ENCODE results near the gene SSTR3. TPM values are rescaled to one million over a fixed set of nuclear protein-coding genes. Genes with fewer than 3 reads are reported as not detected.
A peak's percentile ranks its signal among the peaks of the same experiment; 100 is the strongest.

Gene SSTR3
- total and polyA plus RNA-seq, 9 of the 15 experiments (the other 6 are each of a cell fraction or from before 2014, with no cell fraction given), result 0.03 TPM; not detected in 8

GRCh38 chr22:37244114-37244921 is 32.0 kb upstream of the SSTR3 start, which contains the start of gene RAC2 (continued):
- TF ChIP-seq ZNF24 (IDR thresholded peaks at IDR 0.05) (no peak), POLR2G (IDR thresholded peaks at IDR 0.05; ENCODE audit: low read depth, low read length) (peak; percentile 89), SAP30 (IDR thresholded peaks at IDR 0.05; ENCODE audit: borderline replicate concordance, insufficient read depth, low read depth, low read length, poor library complexity, severe bottlenecking) (no peak), NFE2 (IDR thresholded peaks at IDR 0.05; ENCODE audit: low read depth) (no peak), NELFE (IDR thresholded peaks at IDR 0.05; ENCODE audit: insufficient read depth, insufficient read length) (no peak), ZNF695 (CRISPR knock-in tag; IDR thresholded peaks at IDR 0.05) (no peak), GTF2B (IDR thresholded peaks at IDR 0.05; ENCODE audit: extremely low read depth, insufficient read length) (no peak), EP400 (IDR thresholded peaks at IDR 0.05) (peak; percentile 53; the same call in 1 of the 2 replicates), ZNF408 (CRISPR knock-in tag; IDR thresholded peaks at IDR 0.05; ENCODE audit: low read depth) (no peak), NRF1 (conservative IDR thresholded peaks at IDR 0.05 in 1 of 2, IDR thresholded peaks at IDR 0.05 in 1 of 2) (peak; percentile 75 to 78), PTRF (tag; IDR thresholded peaks at IDR 0.05) (no peak), ZEB2 (IDR thresholded peaks at IDR 0.05) (no peak), ZNF277 (CRISPR knock-in tag; IDR thresholded peaks at IDR 0.05; ENCODE audit: borderline replicate concordance) (no peak), ELF2 (CRISPR knock-in tag; IDR thresholded peaks at IDR 0.05) (no peak), TAL1 (IDR thresholded peaks at IDR 0.05) (no peak), MAFK (IDR thresholded peaks at IDR 0.05; ENCODE audit: low read length) (no peak), SRSF7 (optimal IDR thresholded peaks at IDR 0.05; ENCODE audit: low read depth, low read length) (no peak), CTBP1 (IDR thresholded peaks at IDR 0.05; ENCODE audit: borderline replicate concordance) (peak; percentile 61; the same call in 1 of the 2 replicates), FOXJ3 (CRISPR knock-in tag; IDR thresholded peaks at IDR 0.05) (no peak), ILK (tag; IDR thresholded peaks at IDR 0.05; ENCODE audit: borderline replicate concordance, low read depth) (no peak), ZNF354B (CRISPR knock-in tag; IDR thresholded peaks at IDR 0.05) (no peak), TFAP4 (CRISPR knock-in tag; IDR thresholded peaks at IDR 0.05; ENCODE audit: borderline replicate concordance) (peak; percentile 98), PHTF2 (CRISPR knock-in tag; IDR thresholded peaks at IDR 0.05) (no peak), ZSCAN29 (IDR thresholded peaks at IDR 0.05) (no peak), ATF3 (IDR thresholded peaks at IDR 0.05) (no peak), ATF3 (CRISPR knock-in tag; conservative IDR thresholded peaks at IDR 0.05) (no peak)

Data from K562 (cell line).